Measurements from ENCODE around the gene NUDT14.

Gene NUDT14

DNA sequence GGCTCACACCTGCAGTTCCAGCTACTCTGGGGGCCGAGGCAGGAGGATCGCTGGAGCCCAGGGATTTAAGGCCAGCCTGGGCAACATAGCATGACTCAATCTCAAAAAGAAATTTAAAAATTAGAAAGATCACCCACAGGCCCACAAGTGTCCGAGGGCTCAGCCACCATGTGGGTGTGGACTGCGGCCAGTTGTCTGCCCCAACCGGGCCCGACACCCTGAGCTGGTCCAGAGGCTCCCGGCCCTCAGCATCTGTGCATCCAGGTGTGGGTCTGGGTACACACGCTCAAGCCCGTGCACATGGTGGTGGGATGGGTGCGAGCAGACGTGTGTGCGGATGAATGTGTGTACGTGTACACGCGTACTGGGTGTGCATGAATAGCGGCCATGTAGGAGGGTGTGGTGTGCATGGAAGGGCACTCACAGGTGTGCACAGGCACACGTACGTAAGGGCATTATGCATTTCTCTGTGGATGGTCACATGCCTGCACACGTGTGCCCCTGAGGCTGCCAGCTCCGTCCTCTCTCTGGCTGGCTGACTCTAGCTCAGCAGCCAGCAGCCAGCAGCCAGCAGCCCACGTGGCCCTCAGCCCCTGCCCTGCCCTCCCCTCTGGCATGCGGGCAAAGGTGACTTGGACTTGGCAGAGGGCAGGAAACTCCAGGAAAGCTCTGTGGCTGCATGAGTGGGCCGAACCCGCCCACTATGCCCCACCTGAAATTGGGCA, 23.3 kb upstream of the NUDT14 start:
- TF ChIP-seq POLR2A (IDR thresholded peaks at IDR 0.05; ENCODE audit: extremely low read depth, insufficient read length), result no peak
- TF ChIP-seq, protein P1, sequence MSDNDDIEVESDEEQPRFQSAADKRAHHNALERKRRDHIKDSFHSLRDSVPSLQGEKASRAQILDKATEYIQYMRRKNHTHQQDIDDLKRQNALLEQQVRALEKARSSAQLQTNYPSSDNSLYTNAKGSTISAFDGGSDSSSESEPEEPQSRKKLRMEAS (IDR thresholded peaks at IDR 0.05; ENCODE audit: low read depth, low read length), result no peak
- no peak for TF ChIP-seq MYC (IDR thresholded peaks at IDR 0.05; ENCODE audit: low read depth, low read length)
- TF ChIP-seq, protein P2, sequence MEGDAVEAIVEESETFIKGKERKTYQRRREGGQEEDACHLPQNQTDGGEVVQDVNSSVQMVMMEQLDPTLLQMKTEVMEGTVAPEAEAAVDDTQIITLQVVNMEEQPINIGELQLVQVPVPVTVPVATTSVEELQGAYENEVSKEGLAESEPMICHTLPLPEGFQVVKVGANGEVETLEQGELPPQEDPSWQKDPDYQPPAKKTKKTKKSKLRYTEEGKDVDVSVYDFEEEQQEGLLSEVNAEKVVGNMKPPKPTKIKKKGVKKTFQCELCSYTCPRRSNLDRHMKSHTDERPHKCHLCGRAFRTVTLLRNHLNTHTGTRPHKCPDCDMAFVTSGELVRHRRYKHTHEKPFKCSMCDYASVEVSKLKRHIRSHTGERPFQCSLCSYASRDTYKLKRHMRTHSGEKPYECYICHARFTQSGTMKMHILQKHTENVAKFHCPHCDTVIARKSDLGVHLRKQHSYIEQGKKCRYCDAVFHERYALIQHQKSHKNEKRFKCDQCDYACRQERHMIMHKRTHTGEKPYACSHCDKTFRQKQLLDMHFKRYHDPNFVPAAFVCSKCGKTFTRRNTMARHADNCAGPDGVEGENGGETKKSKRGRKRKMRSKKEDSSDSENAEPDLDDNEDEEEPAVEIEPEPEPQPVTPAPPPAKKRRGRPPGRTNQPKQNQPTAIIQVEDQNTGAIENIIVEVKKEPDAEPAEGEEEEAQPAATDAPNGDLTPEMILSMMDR (IDR thresholded peaks at IDR 0.05; ENCODE audit: low read depth, low read length), result no peak
- no peak for DNase-seq (ENCODE audit: low read depth)
- no peak overlapping the region for H3K4me3 ChIP-seq (ENCODE audit: low read depth, low read length)

DNA sequence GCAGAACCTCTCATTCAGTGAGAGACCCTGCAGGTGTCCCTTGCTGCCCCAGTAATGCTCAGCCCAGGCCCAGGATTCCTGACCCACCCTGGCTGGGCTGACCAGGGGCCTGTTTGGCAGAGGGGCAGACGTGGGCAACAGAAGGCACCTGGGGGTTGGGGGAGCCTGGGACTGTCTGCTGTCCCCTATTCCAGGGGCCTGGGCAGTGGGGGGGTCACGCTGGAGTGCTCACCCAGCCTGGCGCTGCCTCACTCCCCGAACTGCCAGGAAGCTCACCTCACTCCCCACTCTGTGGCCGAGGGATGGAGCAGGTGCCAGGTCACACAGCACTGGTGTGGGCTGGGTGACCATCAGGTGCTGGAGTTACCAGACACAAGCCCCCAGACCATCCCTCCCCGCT, 22.6 kb upstream of the NUDT14 start:
- DNase-seq (ENCODE audit: low read depth), result no peak
- no peak for TF ChIP-seq MYC (IDR thresholded peaks at IDR 0.05; ENCODE audit: low read depth, low read length)
- no peak for TF ChIP-seq POLR2A (IDR thresholded peaks at IDR 0.05; ENCODE audit: extremely low read depth, insufficient read length)
- H3K4me3 ChIP-seq (ENCODE audit: low read depth, low read length), result no peak overlapping the region

DNA sequence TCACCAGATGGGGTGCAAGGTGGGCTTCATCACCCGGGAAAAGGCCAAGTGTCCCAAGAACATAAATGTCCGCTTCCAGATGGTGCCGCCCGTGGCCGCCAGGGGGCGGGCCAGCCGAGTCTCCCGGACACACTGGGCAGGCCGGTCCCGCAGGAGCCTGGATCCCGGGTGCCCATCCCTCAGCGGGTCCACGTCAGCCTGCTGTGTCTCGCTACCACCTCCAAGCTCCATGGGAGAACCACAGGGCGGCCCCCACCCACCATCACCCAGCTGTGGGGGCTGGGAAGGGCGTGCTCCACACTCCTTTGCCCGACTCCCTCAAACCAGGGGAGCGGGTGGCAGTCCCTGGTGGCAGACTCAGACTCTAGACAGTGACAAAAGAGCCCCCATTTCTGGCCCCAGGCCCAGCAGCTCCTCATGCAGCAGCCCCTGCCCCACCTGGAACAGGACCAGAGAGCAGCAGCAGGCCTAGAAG, 22.0 kb upstream of the NUDT14 start:
- DNase-seq (ENCODE audit: low read depth), result peak; percentile 60
- H3K4me3 ChIP-seq (ENCODE audit: low read depth, low read length), result no peak overlapping the region
- TF ChIP-seq, protein P2 (IDR thresholded peaks at IDR 0.05; ENCODE audit: low read depth, low read length), result peak; percentile 80
- TF ChIP-seq, protein P1 (IDR thresholded peaks at IDR 0.05; ENCODE audit: low read depth, low read length), result no peak

DNA sequence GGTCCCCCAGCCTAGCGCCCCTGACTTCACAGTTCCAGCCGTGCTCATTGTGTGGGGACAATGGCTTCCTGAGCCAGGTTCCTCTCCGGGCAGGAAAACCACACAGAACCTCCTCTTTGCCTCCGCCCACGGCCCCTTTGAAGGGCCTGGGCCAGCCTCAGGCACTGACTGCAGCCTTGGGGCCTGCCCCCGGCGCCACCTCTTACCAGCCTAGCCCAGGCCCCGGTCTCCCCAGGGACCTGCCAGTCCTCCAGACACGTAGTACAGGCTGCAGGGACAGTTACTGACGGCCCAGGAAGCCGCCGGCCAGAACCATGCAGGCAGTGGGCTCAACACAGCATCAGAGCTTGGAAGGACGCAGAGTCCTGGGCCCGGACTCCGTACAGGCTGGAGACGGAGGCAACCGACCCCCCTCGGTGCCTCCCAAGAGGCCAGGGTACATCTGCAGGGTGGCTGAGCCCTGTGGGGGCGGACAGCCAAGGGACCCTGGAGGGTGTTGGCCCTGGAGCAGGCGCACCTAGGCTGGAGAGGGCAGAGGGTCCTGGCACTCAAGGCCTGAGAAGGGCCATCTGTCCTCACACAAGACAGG, 20.9 kb upstream of the NUDT14 start:
- TF ChIP-seq POLR2A (IDR thresholded peaks at IDR 0.05; ENCODE audit: extremely low read depth, insufficient read length) (peak; percentile 10), MYC (IDR thresholded peaks at IDR 0.05; ENCODE audit: low read depth, low read length) (0 out of 2 replicates have a peak, but pooled peaks have one; percentile 38)
- TF ChIP-seq, protein P1 (IDR thresholded peaks at IDR 0.05; ENCODE audit: low read depth, low read length), result peak; percentile 31; the same call in 1 of the 2 replicates
- TF ChIP-seq, protein P2 (IDR thresholded peaks at IDR 0.05; ENCODE audit: low read depth, low read length), result no peak
- H3K4me3 ChIP-seq (ENCODE audit: low read depth, low read length), result no peak overlapping the region
- peak; percentile 93 for DNase-seq (ENCODE audit: low read depth)

DNA sequence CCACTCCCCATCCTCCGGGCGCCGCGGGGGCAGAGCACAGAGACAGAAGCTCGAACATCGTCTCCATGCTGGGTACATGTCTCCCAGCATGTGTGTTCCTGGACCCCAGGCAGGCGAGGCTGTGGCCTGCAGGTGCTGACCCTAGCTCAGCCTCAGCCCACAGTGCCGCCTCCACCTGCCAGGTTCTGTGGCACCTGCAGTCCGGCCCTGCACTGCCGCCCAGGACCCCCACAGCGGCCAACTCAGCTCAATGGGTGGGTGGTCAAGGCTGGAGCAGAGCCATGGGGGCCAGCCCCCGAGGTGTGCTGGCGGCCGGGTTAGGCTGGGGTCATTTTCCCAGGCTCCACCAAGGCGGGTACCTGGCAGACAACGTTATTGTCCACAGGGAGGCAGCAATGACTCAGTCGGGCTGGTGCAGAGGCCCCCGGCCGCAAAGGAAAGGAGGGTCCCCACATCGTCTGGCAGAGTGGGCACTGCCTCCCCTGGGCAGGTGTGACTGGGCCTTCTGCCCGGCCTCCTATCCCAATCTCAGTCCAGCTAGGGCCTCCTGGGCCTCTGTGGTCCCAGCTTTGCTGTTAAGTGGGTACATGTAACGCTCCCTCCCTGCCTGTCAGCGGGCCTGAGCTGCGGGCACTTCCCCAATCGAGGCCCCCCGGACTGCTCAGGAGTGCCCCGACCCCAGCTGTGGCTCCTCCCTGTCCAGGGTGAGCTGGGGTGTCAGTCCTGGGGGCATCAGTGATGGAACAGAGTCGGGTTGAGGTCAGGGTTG, 20.2 kb upstream of the NUDT14 start:
- DNase-seq (ENCODE audit: low read depth), result no peak
- TF ChIP-seq MYC (IDR thresholded peaks at IDR 0.05; ENCODE audit: low read depth, low read length) (no peak), POLR2A (IDR thresholded peaks at IDR 0.05; ENCODE audit: extremely low read depth, insufficient read length) (peak; percentile 2)
- TF ChIP-seq, protein P2 (IDR thresholded peaks at IDR 0.05; ENCODE audit: low read depth, low read length), result peak; percentile 23
- H3K4me3 ChIP-seq (ENCODE audit: low read depth, low read length), result no peak overlapping the region

DNA sequence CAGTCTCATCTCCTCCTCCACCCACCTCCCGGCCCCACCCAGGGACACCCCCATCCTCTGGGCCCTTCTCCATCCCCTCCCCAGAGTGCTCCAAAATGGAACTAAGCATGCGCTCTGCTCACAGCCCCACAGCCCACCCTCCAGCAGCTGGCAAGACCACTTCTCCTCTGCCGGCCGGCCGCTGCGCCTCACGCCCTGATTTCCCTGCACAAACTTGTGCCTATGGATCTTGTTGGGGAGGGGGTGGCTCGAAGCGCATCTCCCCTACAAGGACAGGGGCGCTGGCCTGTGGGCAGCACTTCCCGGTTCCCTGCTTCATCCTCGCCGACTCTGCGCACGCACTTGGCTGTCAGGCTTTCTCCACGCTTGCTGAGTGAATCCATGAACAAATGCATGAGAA, 19.5 kb upstream of the NUDT14 start:
- DNase-seq (ENCODE audit: low read depth), result no peak
- TF ChIP-seq, protein P1 (IDR thresholded peaks at IDR 0.05; ENCODE audit: low read depth, low read length), result no peak
- TF ChIP-seq MYC (IDR thresholded peaks at IDR 0.05; ENCODE audit: low read depth, low read length) (no peak), POLR2A (IDR thresholded peaks at IDR 0.05; ENCODE audit: extremely low read depth, insufficient read length) (no peak)
- H3K4me3 ChIP-seq (ENCODE audit: low read depth, low read length), result no peak overlapping the region

All from NB4 (cell line).